HepG2 (cell line): ENCODE measurements around the gene EPPIN. TPM values are rescaled to one million over a fixed set of nuclear protein-coding genes. Genes with fewer than 3 reads are reported as not detected.
"Not testable (repeated sequence)": the region's sequence is repeated elsewhere in the genome, so short reads cannot be mapped to it uniquely, and the experiment has no call there.

ENCODE experiments used
- ATAC-seq: fragments of 200-7000 bp; cut with Tn5 transposase; 3 replicates; pipeline ENCODE4 v1.9.1; 2020; ENCODE audit warnings: mild to moderate bottlenecking, moderate library complexity
- BruUV-seq: library from RNA; stranded (reverse); fragments of 400-500 nt; replicated peaks from 2 replicates; lab custom pipeline; 2021; lab: Mats Ljungman, UMichigan
- CTCF ChIA-PET: fragments of 300-600 bp; formaldehyde crosslinking; extraction: SDS; loops from one replicate; lab custom pipeline; 2021; ENCODE audit warnings: low total read pairs, inconsistent platforms, low intra/inter-chr PET ratio; lab: Yijun Ruan, JAX
- POLR2A ChIA-PET: fragments of 350-600 bp; sonication (Branson Sonifier 250); formaldehyde crosslinking; loops from one replicate; lab custom pipeline; 2020; ENCODE audit warnings: antibody characterized with exemption, inconsistent platforms; lab: Yijun Ruan, JAX
- DNase-seq: peaks from one replicate; pipeline ENCODE4 v3.0.0-alpha.2; 2015; ENCODE audit warnings: low spot score
- FAIRE-seq: peaks from 3 replicates; lab custom pipeline; 2011; peaks lifted over from hg19 to GRCh38; lab: Jason Lieb, UNC
- H2AFZ ChIP-seq: one replicate; pipeline ENCODE4 v1.6.1; 2011; ENCODE audit warnings: low read length, inconsistent platforms
- H3K27ac ChIP-seq: fragments of 300-600 bp; 3 replicates; pipeline ENCODE4 v1.8.0; 2011; ENCODE audit warnings: mixed run types, mild to moderate bottlenecking, mixed read lengths, low read length, inconsistent platforms; ENCODE audit not compliant: insufficient read depth; ENCODE audit errors: extremely low read length
- H3K27me3 ChIP-seq, 2 experiments: fragments of 200-600 bp in 1 of 2; 2 replicates in 1 of 2; 3 replicates in 1 of 2; pipeline versions ENCODE4 v1.6.0 to v1.8.0; 2011; ENCODE audit warnings: low read length in 2 of 2, mild to moderate bottlenecking in 2 of 2, moderate library complexity in 2 of 2, inconsistent platforms in 1 of 2; ENCODE audit not compliant: insufficient read depth in 2 of 2, control insufficient read depth in 1 of 2
- H3K36me3 ChIP-seq, 2 experiments: fragments of 200-600 bp in 1 of 2; replicated peaks in 1 of 2; 2 replicates in 1 of 2; 3 replicates in 1 of 2; pipeline versions ENCODE4 v1.5.1 to v1.8.0; 2011; ENCODE audit warnings: low read length in 2 of 2, inconsistent platforms in 1 of 2; ENCODE audit not compliant: insufficient read depth in 2 of 2, control insufficient read depth in 1 of 2
- H3K4me1 ChIP-seq: 2 replicates; pipeline ENCODE4 v1.5.1; 2012; ENCODE audit warnings: low read length, inconsistent platforms; ENCODE audit not compliant: insufficient read depth
- H3K4me2 ChIP-seq: 2 replicates; pipeline ENCODE4 v1.6.0; 2011; ENCODE audit warnings: low read depth, low read length, inconsistent platforms
- H3K4me3 ChIP-seq, 3 experiments: fragments of 200-600 bp in 1 of 3; sonication (generic), shearing (Covaris generic) in 1 of 3; replicated peaks in 1 of 3; 2 replicates each; pipeline ENCODE4 v1.5.1; 2011 to 2016; ENCODE audit warnings: low read length in 3 of 3, inconsistent platforms in 2 of 3, low read depth in 2 of 3, mild to moderate bottlenecking in 2 of 3, control low read depth in 1 of 3, mixed read lengths in 1 of 3; ENCODE audit not compliant: insufficient read depth in 1 of 3
- H3K79me2 ChIP-seq: one replicate; pipeline ENCODE4 v1.6.1; 2011; ENCODE audit warnings: low read length, inconsistent platforms; ENCODE audit not compliant: insufficient read depth
- H3K9ac ChIP-seq: 2 replicates; pipeline ENCODE4 v1.6.0; 2011; ENCODE audit warnings: mild to moderate bottlenecking, low read depth, low read length, inconsistent platforms; ENCODE audit not compliant: insufficient read depth
- H3K9me3 ChIP-seq: 2 replicates; pipeline ENCODE4 v1.5.1; 2012; ENCODE audit warnings: mild to moderate bottlenecking, low read length
- H4K20me1 ChIP-seq: 2 replicates; pipeline ENCODE4 v1.6.0; 2011; ENCODE audit warnings: inconsistent platforms, mild to moderate bottlenecking, low read length, moderate library complexity; ENCODE audit not compliant: insufficient read depth
- GLMP ChIP-seq: sonication (generic); formaldehyde crosslinking; IDR thresholded peaks from 2 replicates; pipeline ENCODE4 v1.9.0; 2021; ENCODE audit warnings: missing genetic modification reagents, mild to moderate bottlenecking, borderline replicate concordance
- IKZF4 ChIP-seq: sonication (generic); formaldehyde crosslinking; IDR thresholded peaks from 2 replicates; pipeline ENCODE4 v1.5.1; 2020; ENCODE audit warnings: borderline replicate concordance, mild to moderate bottlenecking, low read depth, missing genetic modification reagents; ENCODE audit errors: not compliant biosample characterization
- SRSF1 ChIP-seq: fragments of 200-400 bp; formaldehyde crosslinking; optimal IDR thresholded peaks from 2 replicates; pipeline ENCODE3; 2017; ENCODE audit warnings: mild to moderate bottlenecking, low read depth, low read length, moderate library complexity
- SSRP1 ChIP-seq: IDR thresholded peaks from 2 replicates; pipeline ENCODE4 v1.6.1; 2016; ENCODE audit warnings: control low read depth
- TCF12 ChIP-seq, 2 experiments: fragments of 450-650 bp in 1 of 2; sonication (generic) in 1 of 2; formaldehyde crosslinking in 1 of 2; IDR thresholded peaks; 2 replicates each; pipeline versions ENCODE4 v1.6.1 to v1.8.0; 2017 to 2022; ENCODE audit warnings: antibody characterized with exemption in 1 of 2, mild to moderate bottlenecking in 1 of 2, missing genetic modification reagents in 1 of 2, moderate library complexity in 1 of 2
- ZBTB10 ChIP-seq: sonication (generic); formaldehyde crosslinking; IDR thresholded peaks from 2 replicates; pipeline ENCODE4 v1.4.0; 2020; ENCODE audit warnings: missing genetic modification reagents, borderline replicate concordance
- ZNF24 ChIP-seq: fragments of 450-650 bp; IDR thresholded peaks from 2 replicates; pipeline ENCODE4 v1.6.1; 2017; ENCODE audit warnings: antibody characterized with exemption, mild to moderate bottlenecking
- WGBS: methylation state at CpG from one replicate; pipeline ENCODE4 v1.1.6; 2017; ENCODE audit warnings: low lambda C conversion rate; 5-methylcytosine and 5-hydroxymethylcytosine counted together
- in situ Hi-C: cut with HindIII; loops from 2 replicates; pipeline ENCODE4 v1.10.0; 2017; ENCODE audit warnings: low pct_unique_long_range_greater_than_20kb; ENCODE audit not compliant: extremely low pct_ligation_motif_present
- intact Hi-C: fragments of 100-400 bp; cut with micrococcal nuclease; formaldehyde crosslinking; loops from one replicate; pipeline ENCODE4 v1.10.0; 2022; ENCODE audit not compliant: unreplicated experiment
- polyA plus RNA-seq, 8 experiments: library from polyadenylated mRNA; depleted of rRNA in 3 of 8; stranded (reverse) in 7 of 8; unstranded in 1 of 8; fragments of >200 nt; fragmentation: Illumina TruSeq in 4 of 8; extraction: Trizol in 4 of 8; gene quantifications; 2 replicates each; pipeline versions ENCODE4 v1.2.1 to v1.2.3, GENCODE V29; 2011 to 2016; ENCODE audit warnings: low read depth in 4 of 8, missing spikeins in 1 of 8, mixed read lengths in 1 of 8; ENCODE audit not compliant: insufficient read depth in 1 of 8
- total RNA-seq, 5 experiments: library from RNA; depleted of rRNA; stranded (reverse); fragments of >200 nt; fragmentation: Illumina TruSeq; extraction: Trizol; gene quantifications; 2 replicates each; pipeline ENCODE4 v1.2.3, GENCODE V29; 2016; ENCODE audit warnings: low read depth in 1 of 5

EPPIN gene
- total and polyA plus RNA-seq, 2 of the 13 experiments (the other 11 are each of a cell fraction or from before 2014, with no cell fraction given) = not detected

- CTCF ChIA-PET, H3K4me3 ChIP-seq, H3K36me3 ChIP-seq, H3K27ac ChIP-seq, DNase-seq, FAIRE-seq, H3K79me2 ChIP-seq, H3K9ac ChIP-seq, intact Hi-C loops, H3K4me2 ChIP-seq, H3K4me1 ChIP-seq, in situ Hi-C loops, H3K9me3 ChIP-seq, BruUV-seq, H4K20me1 ChIP-seq, ATAC-seq, POLR2A ChIA-PET, H2AFZ ChIP-seq: not testable (repeated sequence)
- peaks cover 3 to 23% of the 10 kb centered on the region in 2 experiments; a peak in 3 of 5 replicates for H3K27me3 ChIP-seq
- 10% methylated on average over 5 of the region's 5 CpGs for WGBS
Measured at GRCh38 chr20:45585986-45586385, 38.8 kb upstream of the EPPIN start.

GRCh38 chr20:45584294-45584693, 37.1 kb upstream of the EPPIN start:
- H3K27ac ChIP-seq, H3K4me2 ChIP-seq, ATAC-seq, FAIRE-seq, H3K9me3 ChIP-seq, H3K9ac ChIP-seq, POLR2A ChIA-PET, H3K4me1 ChIP-seq, H4K20me1 ChIP-seq, H3K36me3 ChIP-seq, BruUV-seq, CTCF ChIA-PET, DNase-seq, H2AFZ ChIP-seq, in situ Hi-C loops, H3K79me2 ChIP-seq, H3K4me3 ChIP-seq, intact Hi-C loops: not testable (repeated sequence)
- H3K27me3 ChIP-seq = peaks cover 3 to 23% of the 10 kb centered on the region in 2 experiments; a peak in 3 of 5 replicates
- 43% methylated on average over 5 of the region's 5 CpGs for WGBS

- no peaks in the 10 kb centered on the region for H3K36me3 ChIP-seq
- POLR2A ChIA-PET = no interaction called here
- in situ Hi-C loops = no loop called here
- peaks cover 3 to 24% of the 10 kb centered on the region in 2 experiments; a peak in 3 of 5 replicates for H3K27me3 ChIP-seq
- no peaks in the 10 kb centered on the region for H4K20me1 ChIP-seq
- ATAC-seq = no peak
- CTCF ChIA-PET = no interaction called here
- no TSS peak for BruUV-seq
- DNase-seq = no peak
- no peak overlapping the region for H2AFZ ChIP-seq
- H3K4me3 ChIP-seq = no peak overlapping the region
- intact Hi-C loops = no loop called here
- no peak overlapping the region for H3K9ac ChIP-seq
- no peak overlapping the region for H3K4me2 ChIP-seq
- no peaks in the 10 kb centered on the region for H3K79me2 ChIP-seq
- WGBS = 6% methylated on average over 3 of the region's 3 CpGs
- FAIRE-seq = no peak
- no peaks in the 10 kb centered on the region for H3K9me3 ChIP-seq
- no peak overlapping the region for H3K27ac ChIP-seq
- H3K4me1 ChIP-seq = no peaks in the 10 kb centered on the region
- TF ChIP-seq ZBTB10 = no peak
- no peak for TF ChIP-seq IKZF4 (CRISPR knock-in tag)
- no peak for TF ChIP-seq GLMP (CRISPR knock-in tag)
- no peak for TF ChIP-seq ZNF24
- no peak for TF ChIP-seq TCF12 (IDR thresholded peaks at IDR 0.05)
- no peak for TF ChIP-seq TCF12 (CRISPR knock-in tag; IDR thresholded peaks at IDR 0.05)
- no peak for TF ChIP-seq SRSF1
- no peak for TF ChIP-seq SSRP1 (CRISPR knock-in tag)
Measured at GRCh38 chr20:45583502-45583901, 36.3 kb upstream of the EPPIN start.
